PFSK-1 (cell line): Measurements from ENCODE around the gene PIAS3.
A peak's percentile ranks its signal among the peaks of the same experiment; 100 is the strongest.

Source experiments
- FOXP2 ChIP-seq: optimal IDR thresholded peaks from 2 replicates; pipeline ENCODE3; 2011; ENCODE audit warnings: borderline replicate concordance, control low read depth, inconsistent platforms; ENCODE audit not compliant: insufficient read depth; ENCODE audit errors: extremely low read length, extremely low read depth
- POLR2AphosphoS5 ChIP-seq: IDR thresholded peaks from 2 replicates; pipeline ENCODE4 v1.6.1; 2012; ENCODE audit warnings: low read depth, mild to moderate bottlenecking, control low read depth, low read length, moderate library complexity
- SIN3A ChIP-seq: IDR thresholded peaks from 2 replicates; pipeline ENCODE4 v1.6.1; 2012; ENCODE audit warnings: mild to moderate bottlenecking, low read length, moderate library complexity, borderline replicate concordance; ENCODE audit not compliant: insufficient read depth
- TAF1 ChIP-seq: IDR thresholded peaks from 2 replicates; pipeline ENCODE4 v1.6.1; 2012; ENCODE audit warnings: low read length, control low read depth, borderline replicate concordance; ENCODE audit not compliant: insufficient read depth
- TF ChIP-seq, protein P1 (sequence below), 2 experiments: IDR thresholded peaks; 2 replicates each; pipeline versions ENCODE4 v1.6.1 to v1.8.0; 2011 to 2012; ENCODE audit warnings: low read depth in 2 of 2, low read length in 2 of 2, control low read depth in 1 of 2, inconsistent platforms in 1 of 2, mild to moderate bottlenecking in 1 of 2, moderate library complexity in 1 of 2; ENCODE audit not compliant: insufficient read depth in 1 of 2

PIAS3 gene

DNA sequence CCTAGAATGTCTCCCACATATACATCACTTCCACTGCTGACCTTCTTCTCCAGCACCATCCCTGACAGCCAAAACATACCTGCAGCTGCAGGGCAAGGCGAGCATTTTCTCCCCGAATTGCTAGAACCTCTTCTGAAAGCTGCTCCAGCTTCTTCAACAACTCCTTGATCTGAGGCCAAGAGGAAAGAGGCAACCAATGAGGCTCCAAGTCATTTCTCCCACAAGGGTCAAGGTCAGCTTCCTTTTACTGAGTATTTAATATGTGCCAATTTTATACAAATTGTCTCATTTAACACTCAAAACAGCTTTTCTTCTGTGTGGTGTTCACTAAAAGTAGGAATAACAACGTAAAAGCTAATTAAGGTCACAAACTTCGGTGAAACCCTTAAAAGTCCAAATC is 9.4 kb upstream of the PIAS3 start:
- TF ChIP-seq, protein P1, sequence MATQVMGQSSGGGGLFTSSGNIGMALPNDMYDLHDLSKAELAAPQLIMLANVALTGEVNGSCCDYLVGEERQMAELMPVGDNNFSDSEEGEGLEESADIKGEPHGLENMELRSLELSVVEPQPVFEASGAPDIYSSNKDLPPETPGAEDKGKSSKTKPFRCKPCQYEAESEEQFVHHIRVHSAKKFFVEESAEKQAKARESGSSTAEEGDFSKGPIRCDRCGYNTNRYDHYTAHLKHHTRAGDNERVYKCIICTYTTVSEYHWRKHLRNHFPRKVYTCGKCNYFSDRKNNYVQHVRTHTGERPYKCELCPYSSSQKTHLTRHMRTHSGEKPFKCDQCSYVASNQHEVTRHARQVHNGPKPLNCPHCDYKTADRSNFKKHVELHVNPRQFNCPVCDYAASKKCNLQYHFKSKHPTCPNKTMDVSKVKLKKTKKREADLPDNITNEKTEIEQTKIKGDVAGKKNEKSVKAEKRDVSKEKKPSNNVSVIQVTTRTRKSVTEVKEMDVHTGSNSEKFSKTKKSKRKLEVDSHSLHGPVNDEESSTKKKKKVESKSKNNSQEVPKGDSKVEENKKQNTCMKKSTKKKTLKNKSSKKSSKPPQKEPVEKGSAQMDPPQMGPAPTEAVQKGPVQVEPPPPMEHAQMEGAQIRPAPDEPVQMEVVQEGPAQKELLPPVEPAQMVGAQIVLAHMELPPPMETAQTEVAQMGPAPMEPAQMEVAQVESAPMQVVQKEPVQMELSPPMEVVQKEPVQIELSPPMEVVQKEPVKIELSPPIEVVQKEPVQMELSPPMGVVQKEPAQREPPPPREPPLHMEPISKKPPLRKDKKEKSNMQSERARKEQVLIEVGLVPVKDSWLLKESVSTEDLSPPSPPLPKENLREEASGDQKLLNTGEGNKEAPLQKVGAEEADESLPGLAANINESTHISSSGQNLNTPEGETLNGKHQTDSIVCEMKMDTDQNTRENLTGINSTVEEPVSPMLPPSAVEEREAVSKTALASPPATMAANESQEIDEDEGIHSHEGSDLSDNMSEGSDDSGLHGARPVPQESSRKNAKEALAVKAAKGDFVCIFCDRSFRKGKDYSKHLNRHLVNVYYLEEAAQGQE (IDR thresholded peaks at IDR 0.05; ENCODE audit: insufficient read depth in 1 of 2, low read depth in 2 of 2, low read length in 2 of 2): no peak
- TF ChIP-seq POLR2AphosphoS5 (no peak), TAF1 (no peak), SIN3A (no peak), FOXP2 (no peak)

DNA sequence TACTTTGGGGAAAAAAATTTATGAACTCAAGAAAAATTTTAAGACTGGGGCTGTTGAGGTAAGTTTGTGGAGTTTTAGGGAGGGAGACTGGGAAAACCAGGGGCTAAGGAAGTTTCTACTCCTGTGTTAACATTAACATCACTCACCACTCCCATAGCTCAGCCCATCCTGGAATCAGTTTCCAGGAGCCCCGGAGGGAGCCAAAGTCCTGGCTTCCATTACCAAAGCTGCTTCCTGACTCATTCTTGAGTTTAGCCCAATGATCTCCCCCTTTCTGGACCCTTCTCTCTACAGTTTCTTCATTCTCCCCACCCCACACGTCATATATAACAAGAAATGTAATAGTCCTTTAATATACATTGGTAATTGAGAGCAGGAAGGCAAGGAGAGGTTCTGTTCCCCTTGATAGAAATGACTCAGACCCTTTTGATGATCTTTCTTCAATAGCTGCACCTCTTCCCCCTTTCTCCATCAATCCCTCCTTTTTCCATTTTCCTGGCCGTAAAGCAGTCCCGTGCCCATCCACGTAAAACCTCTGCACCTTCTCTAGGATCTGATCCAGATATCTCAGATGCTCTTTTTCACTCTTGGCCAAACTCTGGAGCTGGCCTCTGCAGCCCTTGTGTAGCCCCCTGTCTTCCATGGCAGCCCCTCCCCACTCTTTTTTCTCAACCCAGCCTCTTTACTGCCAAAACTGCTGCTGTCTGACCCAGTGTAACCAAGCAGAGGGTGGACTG is 4.6 kb upstream of the PIAS3 start:
- TF ChIP-seq TAF1: no peak
- no peak for TF ChIP-seq POLR2AphosphoS5
- TF ChIP-seq FOXP2: no peak
- TF ChIP-seq SIN3A: no peak
- TF ChIP-seq, protein P1 (IDR thresholded peaks at IDR 0.05; ENCODE audit: insufficient read depth in 1 of 2, low read depth in 2 of 2, low read length in 2 of 2): no peak

DNA sequence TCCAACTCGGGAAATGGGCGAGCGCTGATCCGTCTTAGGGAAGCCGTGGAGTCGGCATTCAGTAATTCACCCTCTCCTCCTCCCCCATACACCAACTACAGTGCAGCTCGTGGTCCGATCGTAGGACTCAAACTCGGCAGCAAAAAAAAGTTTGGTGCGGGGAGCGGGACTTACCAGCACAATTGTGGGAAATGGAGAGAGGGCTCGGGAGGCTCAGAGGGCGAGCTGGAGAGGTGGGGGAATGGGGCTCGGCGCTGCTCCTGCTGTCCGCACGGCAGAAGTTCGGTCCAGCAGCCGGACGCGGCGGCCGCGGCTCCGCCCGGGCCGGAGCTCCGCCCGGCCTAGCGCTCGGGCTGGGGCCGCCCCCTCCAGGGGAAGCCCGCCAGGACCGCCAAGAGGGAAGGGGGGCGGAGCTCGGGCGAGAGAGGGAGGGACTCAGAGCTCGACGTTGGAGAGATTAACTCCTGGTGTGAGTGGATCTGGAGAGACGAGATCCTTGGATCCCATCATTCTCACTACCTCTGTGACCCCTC is 676 bp upstream of the PIAS3 start:
- TF ChIP-seq SIN3A (peak; percentile 31; the same call in 1 of the 2 replicates), FOXP2 (no peak), POLR2AphosphoS5 (peak; percentile 14), TAF1 (0 out of 2 replicates have a peak, but pooled peaks have one; percentile 11)

DNA sequence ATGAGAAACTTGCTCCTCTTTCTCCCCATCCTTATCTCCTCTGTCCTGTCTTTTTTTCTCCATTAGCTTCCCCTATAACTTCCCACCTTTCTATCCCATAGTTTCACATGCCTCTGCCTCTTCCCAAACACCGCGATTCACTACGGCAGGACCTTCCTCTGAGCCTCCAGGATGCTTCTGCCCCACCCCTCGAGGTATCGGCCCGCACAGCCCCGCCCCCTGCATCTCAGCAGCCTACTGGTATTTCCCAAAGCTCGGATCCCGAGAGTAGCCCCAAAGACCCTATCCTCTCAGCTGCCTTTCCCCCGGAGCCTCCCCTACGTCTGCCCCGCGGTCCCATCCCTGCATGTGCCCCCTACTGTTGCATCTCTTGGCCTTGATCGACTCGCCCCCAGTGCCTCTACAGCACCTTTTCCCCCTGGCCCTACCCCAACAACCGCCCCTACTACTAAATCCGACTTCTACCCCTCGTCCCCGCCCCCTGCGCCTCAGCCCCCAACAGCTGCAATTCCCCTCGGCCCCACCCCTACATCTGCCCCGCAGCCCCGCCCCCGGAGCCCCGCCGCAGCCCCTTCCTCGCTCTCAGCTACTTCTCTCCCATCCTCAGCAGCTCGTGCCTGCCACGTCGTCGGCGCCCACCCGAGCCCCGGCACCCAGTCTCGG is 512 bp downstream of the PIAS3 start:
- TF ChIP-seq SIN3A (peak; percentile 83; the same call in 1 of the 2 replicates), FOXP2 (no peak)
- TF ChIP-seq, protein P1 (IDR thresholded peaks at IDR 0.05; ENCODE audit: insufficient read depth in 1 of 2, low read depth in 2 of 2, low read length in 2 of 2): 0 out of 4 replicates have a peak, but pooled peaks of 1 of the 2 experiments have one; percentile 27

DNA sequence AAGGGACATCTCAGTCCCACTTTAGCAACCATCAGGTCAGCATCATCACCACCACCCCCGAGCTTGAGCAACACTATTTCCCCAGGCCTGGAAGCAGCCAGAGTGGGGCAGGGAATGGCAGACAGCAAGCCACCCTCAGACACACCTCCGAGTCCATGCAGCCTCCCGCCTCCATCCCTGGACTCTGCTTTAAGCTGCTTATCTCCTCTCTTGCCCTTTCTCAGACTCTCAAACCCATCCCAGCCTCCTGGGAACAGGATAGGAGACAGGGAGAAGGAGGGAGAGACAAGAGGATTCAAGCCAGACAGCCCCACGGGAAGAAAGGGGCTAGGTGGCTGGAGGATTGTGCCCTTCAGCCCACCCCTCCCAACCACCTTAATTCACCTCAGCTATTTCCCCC is 1.7 kb downstream of the PIAS3 start:
- TF ChIP-seq FOXP2 (no peak), SIN3A (no peak), TAF1 (no peak), POLR2AphosphoS5 (no peak)
- TF ChIP-seq, protein P1 (IDR thresholded peaks at IDR 0.05; ENCODE audit: insufficient read depth in 1 of 2, low read depth in 2 of 2, low read length in 2 of 2): no peak
